ENCODE results near the gene DNAJB8.

DNA sequence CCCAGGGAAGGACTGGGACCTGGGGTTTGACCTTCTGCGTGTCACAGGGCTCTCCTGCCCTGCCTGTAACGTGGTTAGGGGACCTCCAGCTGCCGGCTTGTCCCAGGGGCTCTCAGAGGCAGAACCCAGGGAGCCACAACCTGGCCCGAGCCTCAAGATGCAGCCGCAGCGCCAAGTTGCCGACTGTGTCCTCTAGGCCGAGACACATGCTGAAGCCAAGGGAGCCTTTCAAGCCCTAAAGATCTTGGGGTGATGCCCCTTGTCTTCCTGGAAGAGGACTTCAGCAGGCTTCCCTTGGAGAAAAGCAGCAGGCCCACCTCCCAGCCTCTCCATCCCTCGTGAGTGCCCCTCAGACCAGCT lies 7.2 kb downstream of the DNAJB8 start:
- TF ChIP-seq, protein P1, sequence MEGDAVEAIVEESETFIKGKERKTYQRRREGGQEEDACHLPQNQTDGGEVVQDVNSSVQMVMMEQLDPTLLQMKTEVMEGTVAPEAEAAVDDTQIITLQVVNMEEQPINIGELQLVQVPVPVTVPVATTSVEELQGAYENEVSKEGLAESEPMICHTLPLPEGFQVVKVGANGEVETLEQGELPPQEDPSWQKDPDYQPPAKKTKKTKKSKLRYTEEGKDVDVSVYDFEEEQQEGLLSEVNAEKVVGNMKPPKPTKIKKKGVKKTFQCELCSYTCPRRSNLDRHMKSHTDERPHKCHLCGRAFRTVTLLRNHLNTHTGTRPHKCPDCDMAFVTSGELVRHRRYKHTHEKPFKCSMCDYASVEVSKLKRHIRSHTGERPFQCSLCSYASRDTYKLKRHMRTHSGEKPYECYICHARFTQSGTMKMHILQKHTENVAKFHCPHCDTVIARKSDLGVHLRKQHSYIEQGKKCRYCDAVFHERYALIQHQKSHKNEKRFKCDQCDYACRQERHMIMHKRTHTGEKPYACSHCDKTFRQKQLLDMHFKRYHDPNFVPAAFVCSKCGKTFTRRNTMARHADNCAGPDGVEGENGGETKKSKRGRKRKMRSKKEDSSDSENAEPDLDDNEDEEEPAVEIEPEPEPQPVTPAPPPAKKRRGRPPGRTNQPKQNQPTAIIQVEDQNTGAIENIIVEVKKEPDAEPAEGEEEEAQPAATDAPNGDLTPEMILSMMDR (IDR thresholded peaks at IDR 0.05; ENCODE audit: poor library complexity): no peak
- TF ChIP-seq EZH2 (IDR thresholded peaks at IDR 0.05; ENCODE audit: borderline replicate concordance): no peak

All from hepatocyte (in vitro differentiated cells).